ENCODE results near the gene CAPN5. TPM values are rescaled to one million over a fixed set of nuclear protein-coding genes. Genes with fewer than 3 reads are reported as not detected.

Gene CAPN5
- total and polyA plus RNA-seq, 2 of the 8 experiments (the other 6 are each of a cell fraction or from before 2014, with no cell fraction given) = 21.5 to 22.4 TPM

- no peak overlapping the region for H2AK5ac ChIP-seq (ENCODE audit: low read depth, low read length)
Measured at GRCh38 chr11:77026743-77027142, 40.0 kb upstream of the CAPN5 start.

More at GRCh38 chr11:77026743-77027142, 40.0 kb upstream of the CAPN5 start:
- Histone ChIP-seq H3K4me1 (replicated peaks in 1 of 4; ENCODE audit: control insufficient read depth in 3 of 4, insufficient read depth in 4 of 4, low read length in 3 of 4) (peaks cover 0 to 2% (median 0%) of the 10 kb centered on the region in 4 experiments; a peak in 4 of 7 replicates), H4K5ac (ENCODE audit: insufficient read length, low read depth, low read length) (no peak overlapping the region), H2BK12ac (ENCODE audit: low read depth, low read length) (no peak overlapping the region), H2AFZ (ENCODE audit: low read length) (no peak overlapping the region), H3K18ac (ENCODE audit: extremely low read depth, low read length) (no peak overlapping the region), H3K4me2 (ENCODE audit: insufficient read depth in 1 of 2, low read depth in 2 of 2, low read length in 2 of 2) (no peak overlapping the region), H3K4me3 (ENCODE audit: extremely low read depth in 1 of 4, insufficient read depth in 2 of 4, low read depth in 3 of 4, low read length in 4 of 4) (no peak overlapping the region), H4K91ac (replicated peaks; ENCODE audit: insufficient read length, low read length) (no peak overlapping the region), H3K27me3 (replicated peaks in 1 of 4; ENCODE audit: control insufficient read depth in 3 of 4, extremely low read depth in 1 of 4, insufficient read depth in 3 of 4, low read length in 3 of 4) (0 out of 7 replicates have a peak, but pooled peaks cover 0 to 2% (median 0%) of the 10 kb centered on the region in 4 experiments), H3K9ac (replicated peaks in 1 of 4; ENCODE audit: extremely low read depth in 1 of 4, low read depth in 3 of 4, low read length in 3 of 4) (no peak overlapping the region), H3K79me1 (ENCODE audit: low read depth, low read length) (no peaks in the 10 kb centered on the region), H3K27ac (ENCODE audit: low read depth, low read length) (no peak overlapping the region), H3K23ac (ENCODE audit: insufficient read length) (no peak overlapping the region), H2BK15ac (ENCODE audit: low read length) (no peak overlapping the region), H2BK5ac (ENCODE audit: low read depth, low read length) (no peak overlapping the region), H3K4ac (replicated peaks; ENCODE audit: insufficient read length, low read depth, low read length) (no peak overlapping the region), H4K20me1 (replicated peaks in 1 of 2; ENCODE audit: control insufficient read depth in 1 of 2, insufficient read depth in 2 of 2, low read length in 2 of 2) (no peaks in the 10 kb centered on the region), H3K79me2 (ENCODE audit: control insufficient read depth in 1 of 2, insufficient read depth in 2 of 2, low read length in 2 of 2) (no peaks in the 10 kb centered on the region), H3K23me2 (ENCODE audit: low read depth, low read length) (no peaks in the 10 kb centered on the region), H2BK20ac (ENCODE audit: low read length) (no peak overlapping the region), H4K8ac (ENCODE audit: extremely low read depth, insufficient read depth, low read length) (no peak overlapping the region), H2BK120ac (replicated peaks; ENCODE audit: low read depth, low read length) (no peak overlapping the region), H3K36me3 (ENCODE audit: control insufficient read depth in 2 of 4, insufficient read depth in 4 of 4, low read length in 3 of 4) (no peaks in the 10 kb centered on the region), H3K14ac (ENCODE audit: insufficient read length) (no peak overlapping the region), H3K9me3 (ENCODE audit: insufficient read depth in 2 of 2, low read depth in 1 of 2, low read length in 1 of 2) (no peaks in the 10 kb centered on the region), H3K56ac (replicated peaks; ENCODE audit: insufficient read length, low read depth, low read length) (no peak overlapping the region)
- FAIRE-seq = no peak
- CTCF ChIA-PET (ENCODE audit: partially characterized antibody) = interaction anchor here (0.6 to 4.6 kb wide), 4 partner anchors 8 to 107 kb away, joined by 3 to 27 read pairs (median 3); no protein-coding TSS in a partner anchor
- DNase-seq (ENCODE audit: low read depth in 1 of 2, low spot score in 2 of 2) = no peak
- no peak for TF ChIP-seq NANOG (IDR thresholded peaks at IDR 0.05; ENCODE audit: insufficient read depth, low read depth, low read length, poor library complexity, severe bottlenecking)
- POLR2A ChIA-PET (ENCODE audit: partially characterized antibody) = interaction anchor here (0.8 kb wide), 1 partner anchor 68 kb away, joined by 3 read pairs; no protein-coding TSS in a partner anchor
- WGBS, 2 experiments (ENCODE audit: extremely low coverage in 1 of 2, insufficient coverage in 1 of 2, insufficient read length in 1 of 2, insufficient replicate concordance in 2 of 2, low coverage in 1 of 2, low lambda C conversion rate in 2 of 2, missing lambda C conversion rate in 1 of 2) = 84% methylated on average over 2 of the region's 2 CpGs; no CpG with 5 or more reads in 1 of the 2 experiments
